Endometrial microvascular endothelial cells (primary cell): Measurements from ENCODE around the gene MLN. TPM values are rescaled to one million over a fixed set of nuclear protein-coding genes. Genes with fewer than 3 reads are reported as not detected.

Experiments
- in situ Hi-C: cut with HindIII; loops from 2 replicates; pipeline ENCODE4 v1.10.0; 2017; ENCODE audit warnings: low sequenced_read_pairs, low pct_unique_long_range_greater_than_20kb; ENCODE audit errors: inconsistent ontology term
- total RNA-seq: library from RNA; depleted of rRNA; stranded (reverse); fragments of >200 nt; gene quantifications from one replicate; pipeline ENCODE4 v1.2.3, GENCODE V29; 2015; ENCODE audit errors: inconsistent ontology term

Gene MLN, protein sequence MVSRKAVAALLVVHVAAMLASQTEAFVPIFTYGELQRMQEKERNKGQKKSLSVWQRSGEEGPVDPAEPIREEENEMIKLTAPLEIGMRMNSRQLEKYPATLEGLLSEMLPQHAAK
- total RNA-seq: not detected

- in situ Hi-C loops: no loop called here
Measured at GRCh38 chr6:33803571-33804053, at the start of gene MLN. TSS of gene MLN (minus strand) at chr6:33804003. CDS start at chr6:33801163, 2,840 bp downstream.

GRCh38 chr6:33853026-33853425 is 49.2 kb upstream of the MLN start:
- in situ Hi-C loops: no loop called here

GRCh38 chr6:33851959-33852358 is 48.2 kb upstream of the MLN start:
- in situ Hi-C loops: no loop called here

DNA sequence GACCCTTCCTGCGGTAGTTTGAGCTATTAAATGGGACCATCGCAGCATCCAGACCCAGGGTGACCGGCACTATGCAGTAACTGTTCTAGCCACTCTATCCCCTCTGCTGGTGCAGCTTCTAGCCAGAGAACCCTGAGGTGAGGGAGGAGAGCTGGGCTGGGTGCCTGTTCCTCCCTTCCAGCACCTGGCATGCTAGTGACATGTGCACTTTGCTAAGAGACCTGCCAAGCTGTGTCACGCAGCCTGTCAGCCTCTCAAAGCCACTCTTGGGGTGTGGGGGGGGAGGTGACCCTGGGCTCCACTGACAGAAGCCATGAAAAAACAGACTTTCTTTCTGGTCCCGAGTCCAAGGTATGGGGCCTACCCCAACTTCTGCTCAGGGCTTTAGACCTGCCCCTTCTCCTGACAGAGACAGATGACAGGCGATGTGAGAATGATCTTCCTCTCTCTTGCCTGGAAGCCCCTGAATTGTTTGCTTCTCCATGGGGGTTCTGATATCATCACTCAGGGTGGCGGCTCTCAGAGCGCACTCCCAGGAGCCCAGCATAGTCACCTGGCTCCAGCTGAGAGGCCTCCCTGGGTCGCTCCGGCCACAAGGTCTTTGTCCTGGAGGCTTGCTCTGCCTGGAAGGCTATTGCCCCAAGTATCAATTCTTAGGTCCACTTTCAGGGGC is 47.2 kb upstream of the MLN start:
- in situ Hi-C loops: no loop called here

GRCh38 chr6:33850296-33850695 is 46.5 kb upstream of the MLN start:
- in situ Hi-C loops: no loop called here

DNA sequence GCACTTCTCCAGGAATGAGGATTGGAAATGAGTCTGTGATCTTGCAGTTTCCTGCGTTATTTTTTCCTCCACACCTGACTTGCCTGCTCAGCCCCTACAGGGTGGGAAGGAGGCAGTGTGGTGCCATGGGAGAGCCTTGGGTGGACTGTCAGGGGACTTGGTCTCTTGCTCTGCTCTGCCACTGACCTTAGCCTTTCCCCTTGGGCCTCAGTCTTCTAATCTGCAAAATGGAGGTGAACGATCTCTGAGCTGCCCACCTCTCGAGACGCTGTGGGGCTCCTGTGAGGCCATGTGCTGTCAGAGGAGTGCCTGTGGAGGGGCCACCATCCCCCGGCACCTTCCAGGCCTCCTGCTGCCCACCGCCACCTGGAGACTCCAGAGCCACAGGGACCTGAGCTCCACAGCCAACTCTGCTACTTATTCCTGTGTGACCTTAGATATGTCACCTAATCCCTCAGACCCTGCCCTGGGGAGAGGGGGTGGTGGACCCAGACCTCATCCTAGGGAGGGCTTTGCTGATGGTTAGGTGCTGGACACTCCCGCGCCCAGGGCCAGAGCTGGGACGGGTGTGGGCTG is 45.8 kb upstream of the MLN start:
- in situ Hi-C loops: no loop called here

DNA sequence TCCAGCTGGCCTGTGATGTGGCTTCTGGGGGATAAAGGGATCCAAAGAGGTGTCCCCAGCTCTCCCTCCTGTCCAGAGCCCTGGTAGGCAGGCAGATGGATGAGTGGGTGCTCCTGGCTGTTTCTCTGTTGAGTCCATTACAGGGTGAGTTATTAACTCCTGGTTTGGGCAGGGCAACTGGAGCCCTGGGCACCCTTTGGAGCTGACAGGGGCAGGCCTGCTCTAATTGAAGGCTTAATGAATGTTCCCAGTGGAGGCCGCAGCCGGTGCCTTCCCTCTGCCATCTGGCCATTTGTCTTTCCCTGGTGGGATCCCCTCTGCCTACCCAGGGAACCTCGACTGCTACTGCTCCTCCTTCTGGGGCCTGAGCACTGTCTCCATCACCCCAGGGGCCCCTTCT is 44.7 kb upstream of the MLN start:
- in situ Hi-C loops: no loop called here

GRCh38 chr6:33847867-33848266 is 44.1 kb upstream of the MLN start:
- in situ Hi-C loops: no loop called here

GRCh38 chr6:33847078-33847477 is 43.3 kb upstream of the MLN start:
- in situ Hi-C loops: no loop called here

DNA sequence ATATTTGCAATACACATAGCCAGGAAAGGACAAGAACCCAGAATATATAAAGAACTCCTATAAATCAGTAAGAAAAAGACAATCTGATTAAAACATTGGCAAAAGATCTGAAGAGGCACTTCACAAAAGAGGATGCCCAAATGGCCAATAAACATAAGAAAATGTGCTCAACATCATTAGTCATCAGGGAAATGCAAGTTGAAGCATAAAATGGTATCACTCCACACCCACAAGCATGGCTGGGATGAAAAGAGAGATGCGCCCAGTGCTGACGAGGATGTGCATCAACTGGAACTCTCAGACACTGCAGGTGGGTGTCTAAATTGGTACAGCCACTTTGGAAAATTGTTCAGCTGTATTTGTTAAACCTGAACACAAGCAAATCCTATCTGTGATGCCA is 42.4 kb upstream of the MLN start:
- in situ Hi-C loops: no loop called here

- in situ Hi-C loops: no loop called here
Measured at GRCh38 chr6:33845031-33845745, 41.4 kb upstream of the MLN start.

DNA sequence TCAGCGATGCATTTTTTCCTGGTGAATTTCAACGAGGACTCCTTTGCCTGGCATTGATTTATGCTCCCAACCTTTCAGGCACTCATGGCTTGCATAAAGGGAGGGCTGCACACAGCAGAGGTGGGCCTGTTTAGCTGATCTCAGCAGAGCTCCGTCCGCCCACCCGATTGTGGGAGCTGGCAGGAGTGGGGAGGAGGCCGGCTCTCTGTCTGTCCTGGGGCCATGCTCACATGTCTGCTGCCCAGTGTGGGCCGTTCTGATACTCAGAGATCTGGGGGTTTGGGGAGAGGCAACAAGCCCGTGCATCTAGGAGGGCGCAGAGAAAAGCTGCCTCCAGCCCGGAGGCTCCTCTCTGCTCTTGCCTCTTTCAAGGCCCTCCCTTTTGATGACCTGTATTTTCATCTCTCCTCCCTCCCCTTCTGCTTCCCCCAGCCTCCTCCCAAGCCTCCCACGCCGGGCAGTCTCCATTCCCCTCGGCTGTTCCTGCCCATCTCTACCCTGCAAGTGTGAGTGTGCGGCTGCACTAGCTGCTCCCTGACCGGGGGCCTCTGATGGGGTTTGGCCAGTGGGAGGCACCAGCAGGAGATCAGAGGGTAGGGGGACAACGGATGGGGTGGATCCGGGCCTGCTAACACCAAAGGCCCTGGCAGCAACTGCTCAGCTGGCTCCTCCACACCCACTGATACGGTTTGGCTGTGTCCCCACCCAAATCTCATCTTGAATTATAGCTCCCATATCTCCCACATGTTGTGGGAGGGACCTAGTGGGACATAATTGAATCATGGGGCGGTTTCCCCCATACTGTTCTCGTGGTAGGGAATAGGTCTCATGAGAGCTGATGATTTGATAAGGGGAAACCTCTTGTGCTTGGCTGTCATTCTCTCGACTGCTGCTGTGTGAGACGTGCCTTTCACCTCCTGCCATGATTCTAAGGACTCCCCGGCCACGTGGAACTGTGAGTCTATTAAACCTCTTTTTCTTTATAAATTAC is 39.6 kb upstream of the MLN start:
- in situ Hi-C loops: no loop called here

GRCh38 chr6:33841868-33842267 is 38.1 kb upstream of the MLN start:
- in situ Hi-C loops: no loop called here

DNA sequence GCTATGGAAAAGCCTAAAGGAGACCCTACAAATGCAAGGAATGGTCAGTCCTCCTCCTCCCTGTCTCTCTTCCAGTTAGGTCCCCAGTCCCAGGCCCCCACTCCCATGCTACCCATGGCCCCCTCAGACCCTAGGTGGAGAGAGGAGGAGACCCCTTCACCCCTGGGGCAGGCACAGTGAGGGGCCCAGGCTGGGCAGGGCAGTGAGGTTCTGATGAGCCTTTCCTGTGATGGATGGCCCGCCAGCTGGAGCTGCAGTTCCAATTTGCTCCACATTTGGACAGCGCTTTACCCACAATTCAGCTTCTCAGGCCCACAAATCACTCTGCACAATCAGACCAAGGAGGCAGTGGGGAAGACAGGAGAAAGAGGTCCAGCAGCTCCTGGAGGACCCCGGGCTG is 37.3 kb upstream of the MLN start:
- in situ Hi-C loops: no loop called here

DNA sequence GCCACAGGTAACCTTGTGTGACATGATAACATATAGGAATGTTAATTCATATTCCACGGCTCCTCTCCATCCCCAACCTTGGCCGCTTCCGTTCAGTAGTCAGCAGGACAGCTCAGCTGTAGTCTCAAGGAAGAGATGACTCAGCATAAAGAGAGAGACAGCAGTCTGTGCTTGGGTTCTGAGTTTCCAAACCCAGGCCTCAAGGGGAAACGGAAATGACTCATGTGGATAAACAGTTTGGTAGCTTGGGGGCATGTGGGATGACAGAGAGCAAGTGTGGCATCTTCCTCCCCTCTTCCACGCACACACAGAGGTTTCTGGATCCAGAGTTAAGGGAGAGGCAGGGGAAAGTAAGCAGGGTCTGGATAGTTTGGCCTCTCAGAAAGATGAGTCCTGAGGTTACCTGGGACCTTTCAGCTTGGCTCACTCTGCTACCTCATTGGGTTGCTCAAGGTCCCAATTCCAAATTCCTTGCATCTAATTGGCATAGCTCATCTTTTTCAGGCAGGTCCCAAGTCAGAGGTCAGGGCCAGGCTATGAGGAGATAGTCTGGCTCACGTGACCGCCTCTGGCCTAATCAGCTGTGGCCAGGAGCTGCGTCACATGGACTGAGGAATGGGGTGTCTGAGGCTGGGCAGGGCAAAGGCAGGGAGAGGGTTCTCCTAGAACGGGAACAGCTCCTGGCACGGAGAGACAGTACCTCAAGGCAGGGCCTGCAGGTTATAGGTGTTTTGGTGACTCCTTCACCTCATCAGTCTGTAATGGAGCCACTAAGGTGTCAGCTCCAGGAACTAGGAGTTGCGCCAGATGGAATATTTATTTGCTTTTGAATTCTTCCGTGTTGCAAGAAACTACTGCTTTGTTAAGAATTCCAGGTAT is 36.5 kb upstream of the MLN start:
- in situ Hi-C loops: no loop called here

DNA sequence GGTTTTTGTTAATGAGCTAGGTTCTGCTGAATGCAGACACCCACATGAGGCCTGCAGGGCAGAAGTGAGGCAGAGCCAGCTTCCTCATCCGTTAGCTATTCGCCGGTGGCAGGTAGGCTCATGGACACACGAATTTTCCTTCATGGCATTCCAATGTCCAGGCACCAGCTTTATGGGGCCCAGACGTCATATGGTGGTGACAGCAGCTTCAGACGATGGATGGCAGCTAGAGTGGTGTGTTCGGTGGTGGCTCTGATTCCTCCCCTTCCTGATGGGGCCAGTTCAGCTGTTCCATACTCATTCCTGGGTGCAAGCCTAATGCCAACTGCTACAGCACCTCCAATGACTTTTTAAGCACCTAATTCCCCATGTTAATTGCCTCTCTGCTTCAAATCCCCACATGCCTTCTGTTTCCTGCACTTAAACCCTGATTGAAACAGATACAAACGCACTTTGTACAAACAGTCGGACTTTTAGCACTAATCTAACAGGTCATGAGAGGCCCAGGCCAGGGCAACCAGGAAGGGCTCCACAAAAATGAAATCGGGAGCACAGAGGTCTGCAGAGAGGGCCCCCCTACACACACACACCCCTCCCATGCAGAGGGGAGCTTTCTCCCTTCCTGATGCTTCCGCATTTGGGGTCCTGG is 35.7 kb upstream of the MLN start:
- in situ Hi-C loops: no loop called here

- in situ Hi-C loops: no loop called here
Measured at GRCh38 chr6:33838983-33839382, 35.2 kb upstream of the MLN start.
